Astrocyte of the cerebellum (primary cell): ENCODE measurements around the gene NEK6.

Experiments used
- DNase-seq: peaks from one replicate; pipeline ENCODE4 v3.0.0-alpha.2; 2011; ENCODE audit warnings: low read depth
- H3K4me3 ChIP-seq: 2 replicates; pipeline ENCODE4 v1.5.1; 2011; ENCODE audit warnings: mild to moderate bottlenecking, low read depth, low read length, moderate library complexity
- in situ Hi-C: cut with HindIII; loops from 2 replicates; pipeline ENCODE4 v1.10.0; 2017; ENCODE audit warnings: low sequenced_read_pairs
- TF ChIP-seq, protein P1 (sequence below): IDR thresholded peaks from 2 replicates; pipeline ENCODE4 v1.5.1; 2012; ENCODE audit warnings: low read length, low read depth, moderate library complexity, mild to moderate bottlenecking; ENCODE audit errors: missing control alignments

The NEK6 gene

DNA sequence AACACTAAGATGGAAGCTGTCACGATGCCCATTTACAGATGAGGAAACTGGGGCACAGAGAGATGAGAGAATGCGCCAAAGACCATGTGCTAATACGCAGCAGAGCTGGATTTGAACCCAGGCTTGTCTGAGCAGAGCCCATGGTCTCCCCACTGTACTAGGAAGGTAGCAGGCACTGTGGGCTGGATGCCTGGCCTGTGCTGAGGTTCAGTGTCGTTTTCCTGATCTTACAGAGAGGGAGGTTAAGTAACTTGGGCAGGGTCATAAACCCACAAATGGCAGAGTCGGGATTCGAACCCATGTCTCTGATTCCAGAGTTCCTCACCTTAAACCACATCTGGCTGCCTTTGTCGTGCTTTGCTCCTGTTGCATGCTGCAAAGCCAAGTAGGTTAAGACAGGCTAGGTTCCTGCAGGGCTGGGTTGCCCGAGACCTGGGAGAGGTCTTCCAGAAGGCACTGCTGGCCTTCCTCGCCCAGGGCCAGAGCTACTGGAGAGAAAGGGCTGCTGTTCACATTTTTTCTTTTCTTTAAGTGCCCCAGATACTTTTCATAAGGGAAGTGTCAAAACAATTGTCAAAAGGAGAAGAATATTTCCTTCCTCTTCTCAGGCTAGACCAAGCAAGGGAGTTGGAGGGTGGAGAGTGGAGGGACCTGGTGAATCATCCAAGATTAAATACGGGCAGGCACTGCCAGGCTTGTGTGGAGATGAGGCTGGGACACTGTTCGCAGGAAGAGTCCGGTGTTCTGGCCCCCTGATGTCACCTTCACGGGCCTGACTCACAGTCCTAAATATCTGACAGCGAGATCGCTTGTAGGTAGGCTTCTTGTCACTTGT, 3.2 kb downstream of the NEK6 start:
- peak overlapping the region; percentile 28 for H3K4me3 ChIP-seq
- DNase-seq, result no peak
- in situ Hi-C loops, result no loop called here
- TF ChIP-seq, protein P1, sequence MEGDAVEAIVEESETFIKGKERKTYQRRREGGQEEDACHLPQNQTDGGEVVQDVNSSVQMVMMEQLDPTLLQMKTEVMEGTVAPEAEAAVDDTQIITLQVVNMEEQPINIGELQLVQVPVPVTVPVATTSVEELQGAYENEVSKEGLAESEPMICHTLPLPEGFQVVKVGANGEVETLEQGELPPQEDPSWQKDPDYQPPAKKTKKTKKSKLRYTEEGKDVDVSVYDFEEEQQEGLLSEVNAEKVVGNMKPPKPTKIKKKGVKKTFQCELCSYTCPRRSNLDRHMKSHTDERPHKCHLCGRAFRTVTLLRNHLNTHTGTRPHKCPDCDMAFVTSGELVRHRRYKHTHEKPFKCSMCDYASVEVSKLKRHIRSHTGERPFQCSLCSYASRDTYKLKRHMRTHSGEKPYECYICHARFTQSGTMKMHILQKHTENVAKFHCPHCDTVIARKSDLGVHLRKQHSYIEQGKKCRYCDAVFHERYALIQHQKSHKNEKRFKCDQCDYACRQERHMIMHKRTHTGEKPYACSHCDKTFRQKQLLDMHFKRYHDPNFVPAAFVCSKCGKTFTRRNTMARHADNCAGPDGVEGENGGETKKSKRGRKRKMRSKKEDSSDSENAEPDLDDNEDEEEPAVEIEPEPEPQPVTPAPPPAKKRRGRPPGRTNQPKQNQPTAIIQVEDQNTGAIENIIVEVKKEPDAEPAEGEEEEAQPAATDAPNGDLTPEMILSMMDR, result no peak

DNA sequence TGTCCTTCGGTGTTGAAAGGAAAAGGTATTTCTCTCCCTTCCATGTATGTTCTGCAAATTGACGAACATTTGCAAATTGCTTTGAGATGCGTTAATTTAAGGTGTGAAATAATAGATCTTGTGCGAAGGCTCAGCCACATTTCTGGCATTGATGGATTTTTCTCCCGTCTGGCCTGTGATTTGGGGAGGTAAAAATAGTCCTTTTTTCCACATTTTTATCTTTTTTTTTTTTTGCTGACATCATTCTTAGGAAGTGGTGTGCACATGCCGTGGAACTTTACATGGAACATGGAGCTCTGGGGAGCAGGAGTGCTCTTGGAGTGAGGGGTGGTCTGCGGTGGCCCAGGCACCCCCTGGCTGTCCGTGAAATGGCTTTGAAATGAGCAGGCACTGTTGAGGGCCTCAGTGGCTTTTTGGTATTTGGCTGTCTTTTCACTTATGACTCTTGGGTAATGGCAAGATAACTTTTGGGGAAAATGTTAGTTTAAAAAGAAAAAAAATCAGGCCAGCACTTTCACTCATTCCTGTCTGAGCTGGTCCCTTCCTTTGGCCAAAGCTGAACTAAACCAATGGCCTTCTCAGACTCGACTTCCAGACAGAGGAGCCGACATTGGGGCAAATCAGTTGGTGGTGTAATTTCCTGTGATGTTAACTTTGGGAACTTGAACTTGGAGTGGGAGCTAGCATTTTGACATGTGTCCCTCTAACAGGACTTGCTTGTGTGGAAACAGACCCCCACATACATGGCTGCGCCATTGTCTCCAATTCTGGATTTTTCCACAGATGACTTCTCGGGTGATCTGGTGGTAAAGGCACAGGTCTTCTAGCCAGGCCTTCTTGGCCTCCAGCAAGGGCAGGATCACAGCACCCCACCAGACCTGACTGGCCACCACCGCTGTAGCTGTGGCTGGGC, 4.2 kb downstream of the NEK6 start:
- TF ChIP-seq, protein P1, result no peak
- in situ Hi-C loops, result no loop called here
- peak overlapping the region; percentile 28 for H3K4me3 ChIP-seq
- DNase-seq, result no peak

DNA sequence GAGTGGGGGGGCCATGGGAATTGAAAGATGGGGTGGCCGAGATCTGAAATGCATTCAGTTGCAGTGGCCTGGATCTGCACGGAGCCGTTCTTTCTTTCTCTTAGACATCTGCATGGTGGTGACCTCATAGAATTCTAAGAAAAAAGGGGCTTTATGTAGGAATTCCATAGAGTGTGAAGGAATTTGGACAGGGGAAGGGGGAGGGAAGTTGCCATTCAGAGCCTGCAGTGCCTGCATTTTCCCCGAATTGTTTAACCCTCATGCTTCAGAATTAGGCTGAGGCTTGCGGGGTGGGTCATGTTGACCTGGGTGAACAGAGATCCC, 4.9 kb downstream of the NEK6 start:
- no peak for DNase-seq
- TF ChIP-seq, protein P1, result no peak
- H3K4me3 ChIP-seq, result peak overlapping the region; percentile 28
- in situ Hi-C loops, result no loop called here

- in situ Hi-C loops, result no loop called here
- DNase-seq, result no peak
- TF ChIP-seq, protein P1, result no peak
- H3K4me3 ChIP-seq, result no peak overlapping the region
Measured at GRCh38 chr9:124263213-124263612, 5.5 kb downstream of the NEK6 start.

- no peak overlapping the region for H3K4me3 ChIP-seq
- TF ChIP-seq, protein P1, result no peak
- no peak for DNase-seq
- in situ Hi-C loops, result no loop called here
Measured at GRCh38 chr9:124263800-124264426, 6.2 kb downstream of the NEK6 start.

GRCh38 chr9:124264823-124265233, 7.1 kb downstream of the NEK6 start:
- H3K4me3 ChIP-seq, result no peak overlapping the region
- DNase-seq, result no peak
- in situ Hi-C loops, result no loop called here
- TF ChIP-seq, protein P1, result no peak
